A673 (cell line): ENCODE measurements around the gene DYNLT1. TPM values are rescaled to one million over a fixed set of nuclear protein-coding genes. Genes with fewer than 3 reads are reported as not detected.
"Not testable (repeated sequence)": the region's sequence is repeated elsewhere in the genome, so short reads cannot be mapped to it uniquely, and the experiment has no call there.

Source experiments
- BruUV-seq: library from RNA; stranded (reverse); fragments of 400-500 nt; replicated peaks from 2 replicates; lab custom pipeline; 2021; lab: Mats Ljungman, UMichigan
- CTCF ChIA-PET: fragments of 300-600 bp; sonication (Branson Sonifier 250); formaldehyde crosslinking; loops from one replicate; lab custom pipeline; 2022; ENCODE audit warnings: antibody characterized with exemption; lab: Charles Lee
- POLR2A ChIA-PET: fragments of 300-600 bp; sonication (Branson Sonifier 250); formaldehyde crosslinking; loops from one replicate; lab custom pipeline; 2022; ENCODE audit warnings: antibody characterized with exemption; ENCODE audit not compliant: low non-redundant PET; lab: Charles Lee
- DNase-seq: peaks from one replicate; pipeline ENCODE4 v3.0.0-alpha.2; 2015; ENCODE audit warnings: low spot score
- H3K27ac ChIP-seq: fragments of 200-600 bp; sonication (generic); 2 replicates; pipeline ENCODE4 v1.5.1; 2016; ENCODE audit warnings: mixed run types, low read depth, mild to moderate bottlenecking, mixed read lengths, antibody characterized with exemption, low read length; ENCODE audit not compliant: poor library complexity, severe bottlenecking
- H3K27me3 ChIP-seq: fragments of 200-600 bp; sonication (generic); replicated peaks from 2 replicates; pipeline ENCODE4 v1.6.1; 2017; ENCODE audit warnings: mixed run types, low read depth, mild to moderate bottlenecking, mixed read lengths, antibody characterized with exemption, low read length; ENCODE audit not compliant: insufficient read depth, poor library complexity
- H3K36me3 ChIP-seq: fragments of 200-600 bp; sonication (generic); 2 replicates; pipeline ENCODE4 v1.6.1; 2016; ENCODE audit warnings: mixed run types, mild to moderate bottlenecking, mixed read lengths, antibody characterized with exemption, low read length; ENCODE audit not compliant: insufficient read depth, poor library complexity, severe bottlenecking
- H3K4me1 ChIP-seq: fragments of 200-600 bp; sonication (generic); 2 replicates; pipeline ENCODE4 v1.6.1; 2017; ENCODE audit warnings: mixed run types, mild to moderate bottlenecking, mixed read lengths, antibody characterized with exemption, low read length; ENCODE audit not compliant: insufficient read depth, poor library complexity, severe bottlenecking
- H3K4me3 ChIP-seq: fragments of 200-600 bp; sonication (generic); 2 replicates; pipeline ENCODE4 v1.5.1; 2016; ENCODE audit warnings: low read depth, mixed run types, mild to moderate bottlenecking, mixed read lengths, low read length; ENCODE audit not compliant: poor library complexity, severe bottlenecking
- H3K9me3 ChIP-seq: fragments of 200-600 bp; sonication (generic); 2 replicates; pipeline ENCODE4 v1.6.1; 2016; ENCODE audit warnings: mixed run types, low read depth, mild to moderate bottlenecking, mixed read lengths, antibody characterized with exemption, low read length; ENCODE audit not compliant: poor library complexity, severe bottlenecking
- EZH2 ChIP-seq: fragments of 200-600 bp; sonication (generic); IDR thresholded peaks from 2 replicates; pipeline ENCODE4 v1.6.1; 2017; ENCODE audit warnings: borderline replicate concordance, low read depth, mild to moderate bottlenecking, mixed read lengths, antibody characterized with exemption, low read length; ENCODE audit not compliant: poor library complexity, severe bottlenecking
- intact Hi-C: fragments of 100-400 bp; cut with micrococcal nuclease; formaldehyde crosslinking; loops from one replicate; pipeline ENCODE4 v1.10.0; 2022; ENCODE audit not compliant: unreplicated experiment
- total RNA-seq: library from RNA; stranded (reverse); gene quantifications from 2 replicates; pipeline ENCODE4 v1.2.3, GENCODE V29; 2021
- TF ChIP-seq, protein P1 (sequence below): fragments of 300-800, 200-600 bp; sonication (generic); conservative IDR thresholded peaks from 2 replicates; pipeline ENCODE4 v1.5.1; 2017; ENCODE audit warnings: low read depth, mild to moderate bottlenecking, antibody characterized with exemption, low read length, moderate library complexity, mixed read lengths

Gene DYNLT1
- total RNA-seq, 1 experiment from 2014 or later: 137 TPM

DNA sequence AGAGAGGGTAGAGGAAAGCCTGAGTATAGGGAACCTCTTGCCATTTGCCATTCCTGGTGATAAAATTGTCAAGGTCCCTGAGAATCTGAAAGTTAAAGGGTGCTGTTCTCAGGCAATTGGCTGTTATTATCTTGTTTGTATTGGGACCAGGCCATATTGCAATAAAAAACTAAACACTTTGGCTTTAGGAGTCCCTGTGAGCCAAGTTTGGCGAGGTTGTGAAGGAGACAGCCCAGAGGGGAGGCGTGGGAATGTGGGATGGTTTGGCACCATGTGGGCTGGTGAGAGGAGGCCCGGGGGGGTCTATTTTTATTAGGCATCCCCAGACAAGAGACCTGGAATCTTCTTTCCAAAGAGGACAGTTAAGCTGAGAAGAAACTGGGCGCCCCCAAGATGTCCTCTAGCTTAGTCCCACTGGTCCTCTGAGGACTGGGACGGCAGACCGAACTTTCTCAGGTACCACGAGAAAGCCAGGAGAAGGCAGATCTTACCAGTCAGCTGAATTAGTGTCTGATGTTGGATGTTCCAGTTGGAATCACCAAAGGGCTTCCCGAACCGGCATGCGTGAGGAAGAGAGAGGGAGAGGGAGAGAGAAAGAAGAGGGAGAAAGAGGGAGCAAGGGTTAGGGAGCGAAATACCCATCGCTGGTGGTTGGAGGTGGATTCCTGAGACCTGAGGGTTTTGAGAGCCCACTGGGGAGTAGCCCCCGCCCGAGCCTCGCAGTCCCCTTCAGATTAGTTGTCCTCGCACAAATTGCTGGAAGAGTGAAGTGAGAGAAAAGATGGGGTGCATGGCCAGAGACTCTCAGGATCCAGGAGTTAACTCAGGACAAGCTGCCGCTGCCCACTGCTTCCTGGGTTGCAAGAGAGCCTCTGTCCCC is 24.4 kb downstream of the DYNLT1 start:
- no peaks in the 10 kb centered on the region for H3K4me1 ChIP-seq
- intact Hi-C loops: no loop called here
- no peaks in the 10 kb centered on the region for H3K27me3 ChIP-seq
- CTCF ChIA-PET: no interaction called here
- H3K36me3 ChIP-seq: peaks cover 21% of the 10 kb centered on the region
- H3K9me3 ChIP-seq: no peaks in the 10 kb centered on the region
- TF ChIP-seq EZH2: no peak
- TF ChIP-seq, protein P1, sequence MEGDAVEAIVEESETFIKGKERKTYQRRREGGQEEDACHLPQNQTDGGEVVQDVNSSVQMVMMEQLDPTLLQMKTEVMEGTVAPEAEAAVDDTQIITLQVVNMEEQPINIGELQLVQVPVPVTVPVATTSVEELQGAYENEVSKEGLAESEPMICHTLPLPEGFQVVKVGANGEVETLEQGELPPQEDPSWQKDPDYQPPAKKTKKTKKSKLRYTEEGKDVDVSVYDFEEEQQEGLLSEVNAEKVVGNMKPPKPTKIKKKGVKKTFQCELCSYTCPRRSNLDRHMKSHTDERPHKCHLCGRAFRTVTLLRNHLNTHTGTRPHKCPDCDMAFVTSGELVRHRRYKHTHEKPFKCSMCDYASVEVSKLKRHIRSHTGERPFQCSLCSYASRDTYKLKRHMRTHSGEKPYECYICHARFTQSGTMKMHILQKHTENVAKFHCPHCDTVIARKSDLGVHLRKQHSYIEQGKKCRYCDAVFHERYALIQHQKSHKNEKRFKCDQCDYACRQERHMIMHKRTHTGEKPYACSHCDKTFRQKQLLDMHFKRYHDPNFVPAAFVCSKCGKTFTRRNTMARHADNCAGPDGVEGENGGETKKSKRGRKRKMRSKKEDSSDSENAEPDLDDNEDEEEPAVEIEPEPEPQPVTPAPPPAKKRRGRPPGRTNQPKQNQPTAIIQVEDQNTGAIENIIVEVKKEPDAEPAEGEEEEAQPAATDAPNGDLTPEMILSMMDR: no peak
- POLR2A ChIA-PET: no interaction called here
- BruUV-seq: no TSS peak
- DNase-seq: no peak
- H3K27ac ChIP-seq: no peak overlapping the region
- H3K4me3 ChIP-seq: no peak overlapping the region

DNA sequence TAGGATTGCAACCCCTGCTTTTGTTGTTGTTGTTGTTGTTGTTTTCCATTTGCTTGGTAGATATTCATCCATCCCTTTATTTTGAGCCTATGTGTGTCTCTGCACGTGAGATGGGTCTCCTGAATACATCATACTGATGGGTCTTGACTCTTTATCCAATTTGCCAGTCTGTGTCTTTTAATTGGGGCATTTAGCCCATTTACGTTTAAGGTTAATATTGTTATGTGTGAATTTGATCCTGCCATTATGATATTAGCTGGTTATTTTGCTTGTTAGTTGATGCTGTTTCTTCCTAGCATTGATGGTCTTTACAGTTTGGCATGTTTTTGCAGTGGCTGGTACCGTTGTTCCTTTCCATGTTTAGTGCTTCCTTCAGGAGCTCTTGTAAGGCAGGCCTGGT is 26.3 kb downstream of the DYNLT1 start:
- CTCF ChIA-PET, BruUV-seq, DNase-seq, POLR2A ChIA-PET, H3K9me3 ChIP-seq, H3K27me3 ChIP-seq, H3K4me3 ChIP-seq, intact Hi-C loops, H3K27ac ChIP-seq, H3K4me1 ChIP-seq: not testable (repeated sequence)
- H3K36me3 ChIP-seq: peaks cover 21% of the 10 kb centered on the region

DNA sequence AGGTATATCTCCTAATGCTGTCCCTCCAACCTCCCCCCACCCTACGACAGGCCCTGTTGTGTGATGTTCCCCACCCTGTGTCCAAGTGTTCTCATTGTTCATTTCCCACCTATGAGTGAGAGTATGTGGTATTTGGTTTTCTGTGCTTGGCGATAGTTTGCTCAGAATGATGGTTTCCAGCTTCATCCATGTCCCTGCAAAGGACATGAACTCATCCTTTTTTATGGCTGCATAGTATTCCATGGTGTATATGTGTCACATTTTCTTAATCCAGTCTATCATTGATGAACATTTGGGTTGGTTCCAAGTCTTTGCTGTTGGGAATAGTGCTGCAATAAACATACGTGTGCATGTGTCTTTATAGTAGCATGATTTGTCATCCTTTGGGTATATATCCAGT is 29.9 kb downstream of the DYNLT1 start:
- H3K27me3 ChIP-seq, CTCF ChIA-PET, BruUV-seq, DNase-seq, H3K27ac ChIP-seq, H3K4me3 ChIP-seq, H3K9me3 ChIP-seq, H3K4me1 ChIP-seq, intact Hi-C loops, POLR2A ChIA-PET: not testable (repeated sequence)
- peaks cover 19% of the 10 kb centered on the region for H3K36me3 ChIP-seq

DNA sequence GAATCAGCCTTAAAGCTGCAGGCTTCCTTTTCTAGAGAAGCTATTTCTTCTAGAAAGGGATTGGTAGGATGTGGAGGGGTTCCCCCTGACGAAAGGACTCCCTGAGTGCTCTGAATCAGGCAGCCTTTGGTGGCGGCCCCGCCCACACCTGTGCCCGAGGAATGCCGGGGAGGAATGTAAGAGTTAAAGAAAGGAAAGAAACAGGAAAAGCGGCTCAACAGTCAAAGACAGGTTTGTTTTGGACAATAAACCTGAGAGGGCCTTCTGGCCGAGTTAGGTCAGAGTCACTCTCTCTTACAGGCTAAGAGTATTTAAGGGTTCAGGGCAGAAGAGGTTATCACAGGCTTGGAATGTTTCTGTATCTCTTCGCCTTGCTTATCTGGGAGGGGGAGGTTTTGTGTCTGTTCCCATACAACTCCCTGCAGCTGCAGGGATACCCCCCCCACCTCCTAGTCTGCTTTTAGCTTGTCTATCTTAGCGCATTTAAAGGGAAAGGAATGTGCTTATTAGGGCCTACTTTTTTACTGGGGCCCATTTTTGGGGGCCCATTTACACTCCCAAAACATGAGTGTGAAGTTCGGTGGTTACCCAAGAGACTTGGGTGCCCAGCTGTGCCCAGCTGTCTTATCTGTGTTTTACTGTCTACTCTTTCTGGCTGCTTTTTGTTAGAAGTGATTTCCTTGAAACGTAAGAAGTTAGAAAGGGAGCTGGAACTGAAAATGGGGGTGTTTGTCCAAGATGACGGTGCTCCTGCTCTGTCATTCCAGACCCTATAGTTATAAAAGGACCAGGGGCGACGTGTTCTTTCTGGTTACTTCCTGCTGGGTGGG is 32.8 kb downstream of the DYNLT1 start:
- peaks cover 41% of the 10 kb centered on the region for H3K36me3 ChIP-seq
- no TSS peak for BruUV-seq
- POLR2A ChIA-PET: no interaction called here
- H3K4me1 ChIP-seq: no peaks in the 10 kb centered on the region
- CTCF ChIA-PET: no interaction called here
- H3K9me3 ChIP-seq: no peaks in the 10 kb centered on the region
- H3K27me3 ChIP-seq: no peaks in the 10 kb centered on the region
- H3K4me3 ChIP-seq: no peak overlapping the region
- no peak for DNase-seq
- TF ChIP-seq, protein P1: no peak
- TF ChIP-seq EZH2: no peak
- H3K27ac ChIP-seq: no peak overlapping the region
- intact Hi-C loops: no loop called here
